Ishikawa (cell line): ENCODE measurements around the gene ECPAS.

ENCODE experiments used
- CREB1 ChIP-seq: IDR thresholded peaks from 2 replicates; pipeline ENCODE4 v1.6.1; 2012; ENCODE audit warnings: low read depth
- EGR1 ChIP-seq: IDR thresholded peaks from 2 replicates; pipeline ENCODE4 v1.6.1; 2012
- NFIC ChIP-seq: IDR thresholded peaks from 2 replicates; pipeline ENCODE4 v1.6.1; 2012
- RAD21 ChIP-seq: IDR thresholded peaks from 2 replicates; pipeline ENCODE4 v1.6.1; 2012; ENCODE audit warnings: low read depth
- TAF1 ChIP-seq: IDR thresholded peaks from 2 replicates; pipeline ENCODE4 v1.6.1; 2012; ENCODE audit warnings: low read depth, mild to moderate bottlenecking
- YY1 ChIP-seq: IDR thresholded peaks from 2 replicates; pipeline ENCODE4 v1.6.1; 2012; ENCODE audit warnings: low read depth
- ZBTB7A ChIP-seq: IDR thresholded peaks from 2 replicates; pipeline ENCODE4 v1.6.1; 2012; ENCODE audit warnings: low read depth
- TF ChIP-seq, protein P1 (sequence below): IDR thresholded peaks from 2 replicates; pipeline ENCODE4 v1.6.1; 2012
- TF ChIP-seq, protein P2 (sequence below): IDR thresholded peaks from 2 replicates; pipeline ENCODE4 v1.6.1; 2012; ENCODE audit warnings: low read depth, mild to moderate bottlenecking

DNA sequence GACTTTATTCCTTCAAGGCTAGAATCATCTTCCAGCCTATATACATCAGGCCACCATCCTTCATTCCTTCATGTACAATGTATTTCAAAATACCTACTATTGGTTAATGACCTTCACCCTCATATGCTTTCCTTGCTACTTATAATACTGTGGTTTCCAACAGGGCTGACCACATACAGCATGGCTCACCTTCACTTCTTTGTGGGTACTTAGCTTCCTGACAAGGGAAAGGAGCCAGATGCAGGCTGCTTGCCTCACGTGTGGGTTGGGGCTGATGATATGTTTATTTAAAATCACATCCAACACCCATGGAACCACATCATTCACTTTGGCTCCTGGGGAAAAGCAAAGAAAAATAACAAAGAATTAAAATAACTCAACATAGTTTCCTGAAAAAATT is 90.2 kb downstream of the ECPAS start:
- TF ChIP-seq, protein P1, sequence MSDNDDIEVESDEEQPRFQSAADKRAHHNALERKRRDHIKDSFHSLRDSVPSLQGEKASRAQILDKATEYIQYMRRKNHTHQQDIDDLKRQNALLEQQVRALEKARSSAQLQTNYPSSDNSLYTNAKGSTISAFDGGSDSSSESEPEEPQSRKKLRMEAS: no peak
- no peak for TF ChIP-seq NFIC
- no peak for TF ChIP-seq CREB1
- TF ChIP-seq RAD21: no peak
- no peak for TF ChIP-seq TAF1
- TF ChIP-seq ZBTB7A: no peak
- TF ChIP-seq EGR1: no peak
- TF ChIP-seq, protein P2, sequence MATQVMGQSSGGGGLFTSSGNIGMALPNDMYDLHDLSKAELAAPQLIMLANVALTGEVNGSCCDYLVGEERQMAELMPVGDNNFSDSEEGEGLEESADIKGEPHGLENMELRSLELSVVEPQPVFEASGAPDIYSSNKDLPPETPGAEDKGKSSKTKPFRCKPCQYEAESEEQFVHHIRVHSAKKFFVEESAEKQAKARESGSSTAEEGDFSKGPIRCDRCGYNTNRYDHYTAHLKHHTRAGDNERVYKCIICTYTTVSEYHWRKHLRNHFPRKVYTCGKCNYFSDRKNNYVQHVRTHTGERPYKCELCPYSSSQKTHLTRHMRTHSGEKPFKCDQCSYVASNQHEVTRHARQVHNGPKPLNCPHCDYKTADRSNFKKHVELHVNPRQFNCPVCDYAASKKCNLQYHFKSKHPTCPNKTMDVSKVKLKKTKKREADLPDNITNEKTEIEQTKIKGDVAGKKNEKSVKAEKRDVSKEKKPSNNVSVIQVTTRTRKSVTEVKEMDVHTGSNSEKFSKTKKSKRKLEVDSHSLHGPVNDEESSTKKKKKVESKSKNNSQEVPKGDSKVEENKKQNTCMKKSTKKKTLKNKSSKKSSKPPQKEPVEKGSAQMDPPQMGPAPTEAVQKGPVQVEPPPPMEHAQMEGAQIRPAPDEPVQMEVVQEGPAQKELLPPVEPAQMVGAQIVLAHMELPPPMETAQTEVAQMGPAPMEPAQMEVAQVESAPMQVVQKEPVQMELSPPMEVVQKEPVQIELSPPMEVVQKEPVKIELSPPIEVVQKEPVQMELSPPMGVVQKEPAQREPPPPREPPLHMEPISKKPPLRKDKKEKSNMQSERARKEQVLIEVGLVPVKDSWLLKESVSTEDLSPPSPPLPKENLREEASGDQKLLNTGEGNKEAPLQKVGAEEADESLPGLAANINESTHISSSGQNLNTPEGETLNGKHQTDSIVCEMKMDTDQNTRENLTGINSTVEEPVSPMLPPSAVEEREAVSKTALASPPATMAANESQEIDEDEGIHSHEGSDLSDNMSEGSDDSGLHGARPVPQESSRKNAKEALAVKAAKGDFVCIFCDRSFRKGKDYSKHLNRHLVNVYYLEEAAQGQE: no peak
- no peak for TF ChIP-seq YY1
